Nephron (organoid): ENCODE data around the gene F12.

Experiments
- H3K27ac Mint-ChIP-seq, 3 experiments: 2 replicates each; pipeline ENCODE4 v1.8.0; 2020; ENCODE audit warnings: mixed read lengths in 3 of 3, mild to moderate bottlenecking in 2 of 3, moderate library complexity in 1 of 3
- H3K27me3 Mint-ChIP-seq: 2 replicates; pipeline ENCODE4 v1.8.0; 2021; ENCODE audit warnings: low read depth, mild to moderate bottlenecking, moderate library complexity, mixed read lengths
- H3K36me3 Mint-ChIP-seq: 2 replicates; pipeline ENCODE4 v1.8.0; 2020; ENCODE audit warnings: low read depth, mixed read lengths
- H3K4me1 Mint-ChIP-seq: 2 replicates; pipeline ENCODE4 v1.8.0; 2020; ENCODE audit warnings: mixed read lengths
- H3K4me3 Mint-ChIP-seq, 3 experiments: 2 replicates each; pipeline ENCODE4 v1.8.0; 2020; ENCODE audit warnings: mild to moderate bottlenecking in 3 of 3, mixed read lengths in 3 of 3, moderate library complexity in 2 of 3
- H3K9me3 Mint-ChIP-seq: 2 replicates; pipeline ENCODE4 v1.8.0; 2020; ENCODE audit warnings: mixed read lengths
- TF ChIP-seq, protein P1 (sequence below), 3 experiments: fragments of 200-600 bp; sonication (generic); IDR thresholded peaks; one replicate each; pipeline ENCODE4 v1.5.0; 2021; ENCODE audit warnings: antibody characterized with exemption in 3 of 3; ENCODE audit not compliant: unreplicated experiment in 3 of 3

The F12 gene

DNA sequence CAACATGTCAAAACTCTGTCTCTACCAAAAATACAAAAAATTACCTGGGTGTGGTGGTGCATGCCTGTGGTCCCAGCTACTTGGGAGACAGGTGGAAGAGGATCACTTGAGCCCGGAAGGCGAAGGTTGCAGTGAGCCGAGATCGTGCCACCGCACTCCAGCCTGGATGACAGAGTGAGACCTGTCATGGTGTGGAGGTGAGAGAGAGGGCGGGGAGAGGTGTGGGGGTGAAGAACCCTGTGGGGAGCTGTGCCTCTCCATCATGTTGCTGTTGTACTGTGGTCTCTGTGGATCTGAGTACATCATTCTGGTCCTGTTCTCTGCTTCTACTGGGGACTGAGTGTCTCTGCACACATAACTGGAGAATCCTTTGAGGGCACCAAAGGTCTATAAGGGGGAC is 36.5 kb downstream of the F12 start:
- Mint-ChIP-seq H3K36me3 (peaks cover 3% of the 10 kb centered on the region), H3K27me3 (no peaks in the 10 kb centered on the region), H3K9me3 (no peaks in the 10 kb centered on the region), H3K27ac (no peak overlapping the region), H3K4me1 (peaks cover 22% of the 10 kb centered on the region), H3K4me3 (peak overlapping the region; percentile 11 to 29 (median 16))
- TF ChIP-seq, protein P1, sequence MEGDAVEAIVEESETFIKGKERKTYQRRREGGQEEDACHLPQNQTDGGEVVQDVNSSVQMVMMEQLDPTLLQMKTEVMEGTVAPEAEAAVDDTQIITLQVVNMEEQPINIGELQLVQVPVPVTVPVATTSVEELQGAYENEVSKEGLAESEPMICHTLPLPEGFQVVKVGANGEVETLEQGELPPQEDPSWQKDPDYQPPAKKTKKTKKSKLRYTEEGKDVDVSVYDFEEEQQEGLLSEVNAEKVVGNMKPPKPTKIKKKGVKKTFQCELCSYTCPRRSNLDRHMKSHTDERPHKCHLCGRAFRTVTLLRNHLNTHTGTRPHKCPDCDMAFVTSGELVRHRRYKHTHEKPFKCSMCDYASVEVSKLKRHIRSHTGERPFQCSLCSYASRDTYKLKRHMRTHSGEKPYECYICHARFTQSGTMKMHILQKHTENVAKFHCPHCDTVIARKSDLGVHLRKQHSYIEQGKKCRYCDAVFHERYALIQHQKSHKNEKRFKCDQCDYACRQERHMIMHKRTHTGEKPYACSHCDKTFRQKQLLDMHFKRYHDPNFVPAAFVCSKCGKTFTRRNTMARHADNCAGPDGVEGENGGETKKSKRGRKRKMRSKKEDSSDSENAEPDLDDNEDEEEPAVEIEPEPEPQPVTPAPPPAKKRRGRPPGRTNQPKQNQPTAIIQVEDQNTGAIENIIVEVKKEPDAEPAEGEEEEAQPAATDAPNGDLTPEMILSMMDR (IDR thresholded peaks at IDR 0.05; ENCODE audit: unreplicated experiment in 3 of 3): no peak

DNA sequence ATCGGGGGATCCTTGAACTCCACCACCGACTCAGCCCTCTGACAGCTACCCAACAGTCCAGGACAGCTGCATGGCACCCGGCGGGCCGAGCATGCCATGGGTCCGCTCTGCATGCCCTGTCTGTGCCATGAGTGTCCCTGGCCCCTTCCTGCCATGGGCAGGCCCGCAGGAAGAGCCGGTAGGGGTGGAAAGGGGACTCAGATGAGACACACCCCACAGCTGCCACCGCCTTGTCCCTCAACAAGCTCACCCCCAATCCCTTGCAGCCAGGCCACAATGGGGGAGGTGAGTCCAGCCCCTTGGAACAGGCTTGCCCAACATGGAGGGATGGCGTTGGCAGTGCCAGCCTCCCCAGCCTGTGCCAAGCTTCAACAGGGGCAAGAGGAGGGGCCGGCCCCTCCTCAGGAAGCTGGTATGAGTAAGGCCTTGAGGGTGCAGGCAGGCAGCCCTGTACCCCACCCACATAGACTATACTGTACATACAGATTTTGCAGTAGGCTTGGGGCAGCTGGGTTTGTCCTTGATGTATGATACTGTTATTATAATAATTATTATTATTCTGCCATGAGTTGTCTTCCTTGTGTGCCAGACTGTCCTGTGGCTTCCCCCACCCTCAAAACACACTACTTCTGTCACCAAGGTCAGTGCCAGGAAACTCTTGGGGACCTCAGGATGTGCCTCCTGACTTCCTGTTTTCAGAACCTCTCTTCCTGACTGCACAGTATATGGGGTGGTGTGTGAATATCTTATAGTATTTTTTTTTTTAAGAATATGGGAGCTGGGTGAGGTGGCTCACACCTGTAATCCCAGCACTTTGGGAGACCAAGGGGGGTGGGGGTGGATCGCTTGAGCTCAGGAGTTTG is 37.1 kb downstream of the F12 start:
- Mint-ChIP-seq H3K27me3 (no peaks in the 10 kb centered on the region), H3K36me3 (peaks cover 3% of the 10 kb centered on the region), H3K27ac (no peak overlapping the region), H3K9me3 (no peaks in the 10 kb centered on the region), H3K4me3 (peak overlapping the region; percentile 71 to 78 (median 75)), H3K4me1 (peaks cover 22% of the 10 kb centered on the region)
- TF ChIP-seq, protein P1 (IDR thresholded peaks at IDR 0.05; ENCODE audit: unreplicated experiment in 3 of 3): no peak

DNA sequence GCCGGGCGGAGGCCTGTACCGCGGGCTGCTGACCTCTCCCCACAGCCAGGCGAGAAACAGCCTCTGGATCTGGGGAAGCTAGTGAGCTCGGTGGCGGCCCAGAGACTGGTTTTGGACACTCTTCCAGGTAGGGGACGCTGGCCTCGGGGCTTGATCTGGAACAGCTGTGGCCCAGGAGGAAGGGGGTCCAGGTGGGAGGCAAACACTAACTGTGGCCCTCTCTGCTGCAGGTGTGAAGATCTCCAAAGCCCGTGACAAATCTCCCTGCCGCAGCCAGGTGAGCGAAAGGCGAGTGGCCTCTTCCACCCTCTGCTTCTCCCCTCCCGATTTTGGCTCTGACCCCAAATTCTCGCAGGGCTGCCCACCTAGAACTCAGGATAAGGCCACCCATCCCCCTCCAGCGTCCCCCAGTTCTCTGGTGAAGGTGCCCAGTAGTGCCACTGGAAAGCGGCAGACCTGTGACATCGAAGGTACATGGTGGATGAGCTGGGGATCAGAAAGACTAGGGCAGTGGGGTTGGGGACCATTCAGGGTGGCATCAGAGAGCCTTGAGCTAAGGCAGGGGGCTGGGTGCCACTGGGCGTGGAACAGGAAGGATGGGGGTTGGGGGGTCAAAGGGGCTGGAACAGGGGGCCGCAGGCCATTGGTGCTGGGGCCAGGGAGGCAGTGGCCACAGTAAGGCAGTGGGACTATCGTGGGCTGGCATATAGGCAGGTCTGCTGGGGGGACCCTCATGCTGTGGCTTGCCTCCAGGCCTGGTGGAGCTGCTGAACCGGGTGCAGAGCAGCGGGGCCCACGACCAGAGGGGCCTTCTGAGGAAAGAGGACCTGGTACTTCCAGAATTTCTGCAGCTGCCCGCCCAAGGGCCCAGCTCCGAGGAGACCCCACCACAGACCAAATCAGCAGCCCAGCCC is 38.0 kb downstream of the F12 start:
- H3K27ac Mint-ChIP-seq: peak overlapping the region in 1 of 3 experiments; percentile 69
- H3K27me3 Mint-ChIP-seq: no peaks in the 10 kb centered on the region
- TF ChIP-seq, protein P1 (IDR thresholded peaks at IDR 0.05; ENCODE audit: unreplicated experiment in 3 of 3): no peak
- peak overlapping the region; percentile 71 to 78 (median 77) for H3K4me3 Mint-ChIP-seq
- H3K36me3 Mint-ChIP-seq: peaks cover 3% of the 10 kb centered on the region
- H3K4me1 Mint-ChIP-seq: peaks cover 30% of the 10 kb centered on the region
- no peaks in the 10 kb centered on the region for H3K9me3 Mint-ChIP-seq

DNA sequence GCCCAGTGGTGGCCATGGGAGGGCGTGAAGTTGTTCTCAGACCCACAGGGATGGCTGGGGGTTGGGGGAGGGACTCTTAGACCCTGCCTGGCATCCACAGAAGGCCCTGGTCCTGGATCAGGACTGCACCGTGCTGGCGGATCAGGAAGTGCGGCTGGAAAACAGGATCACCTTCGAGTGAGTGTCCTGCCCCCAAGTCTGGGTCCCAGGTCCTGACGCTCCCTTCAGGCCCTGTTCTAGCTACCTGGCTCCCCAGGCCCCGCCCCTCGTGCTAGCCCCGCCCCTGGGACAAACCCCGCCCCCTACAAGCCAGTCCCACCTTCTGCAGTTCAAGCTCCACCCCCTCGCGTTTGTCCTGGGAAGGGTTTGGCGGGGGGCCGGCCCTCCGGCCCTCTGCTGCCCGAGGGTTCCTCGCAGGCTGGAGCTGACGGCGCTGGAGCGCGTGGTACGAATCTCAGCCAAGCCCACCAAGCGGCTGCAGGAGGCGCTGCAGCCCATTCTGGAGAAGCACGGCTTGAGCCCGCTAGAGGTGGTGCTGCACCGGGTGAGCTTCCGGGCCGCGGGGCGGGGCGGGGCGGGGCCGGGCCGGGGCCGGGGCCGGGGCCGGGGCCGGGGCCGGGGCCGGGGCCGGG is 38.8 kb downstream of the F12 start:
- no peaks in the 10 kb centered on the region for H3K9me3 Mint-ChIP-seq
- H3K4me1 Mint-ChIP-seq: peaks cover 36% of the 10 kb centered on the region
- peaks cover 3% of the 10 kb centered on the region for H3K36me3 Mint-ChIP-seq
- H3K27me3 Mint-ChIP-seq: no peaks in the 10 kb centered on the region
- no peak overlapping the region for H3K27ac Mint-ChIP-seq
- peak overlapping the region; percentile 48 to 75 (median 68) for H3K4me3 Mint-ChIP-seq
- TF ChIP-seq, protein P1 (IDR thresholded peaks at IDR 0.05; ENCODE audit: unreplicated experiment in 3 of 3): peak; percentile 36 to 58 (median 45)

DNA sequence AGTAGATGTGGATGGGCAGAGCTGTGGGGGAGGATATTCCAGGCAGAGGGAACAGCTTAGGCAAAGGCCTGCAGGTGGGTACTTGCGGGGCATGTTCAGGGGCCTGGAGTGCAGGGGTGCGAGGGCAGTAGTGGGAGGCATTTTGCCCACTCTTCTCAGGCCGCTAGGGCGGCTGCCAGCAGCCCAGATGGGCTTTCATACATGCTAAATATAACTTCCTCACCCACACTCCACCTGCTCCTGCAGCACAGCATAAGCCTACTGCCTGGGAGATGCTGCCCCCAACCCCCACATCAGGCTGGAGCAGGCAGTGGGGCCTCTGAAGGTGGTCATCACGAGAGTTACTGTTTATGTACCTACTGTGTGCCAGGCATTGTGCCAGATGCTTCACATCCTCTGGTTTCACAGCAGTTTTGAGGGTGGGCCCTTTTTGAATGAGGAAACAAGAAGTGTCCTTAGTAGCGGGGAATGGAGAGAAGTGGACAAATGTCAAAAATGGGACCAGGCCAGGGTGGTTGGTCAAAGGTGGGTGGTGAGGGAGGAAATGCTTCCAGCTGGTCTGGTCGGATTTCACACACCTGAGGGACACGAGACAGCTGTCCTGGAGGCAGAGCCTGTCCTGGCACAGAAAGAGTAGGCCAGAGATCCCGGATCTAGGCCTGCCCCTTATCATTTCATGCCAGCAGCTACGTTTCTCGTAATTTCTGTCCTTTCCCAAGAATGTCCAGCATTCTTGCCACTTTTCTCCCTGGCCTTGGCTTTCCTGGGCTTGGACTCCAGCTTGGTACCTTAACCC is 39.5 kb downstream of the F12 start:
- Mint-ChIP-seq H3K36me3 (peaks cover 3% of the 10 kb centered on the region), H3K27ac (peak overlapping the region; percentile 49 to 93 (median 67)), H3K27me3 (no peaks in the 10 kb centered on the region), H3K4me3 (peak overlapping the region; percentile 70 to 78 (median 77)), H3K4me1 (peaks cover 37% of the 10 kb centered on the region), H3K9me3 (no peaks in the 10 kb centered on the region)
- TF ChIP-seq, protein P1 (IDR thresholded peaks at IDR 0.05; ENCODE audit: unreplicated experiment in 3 of 3): no peak
